Activated CD4-positive, alpha-beta T cell treated with anti-CD3 and anti-CD28 coated beads, Interleukin-2, Interleukin-6, amounts not matched to agents 100 ng/mL and 50 ng/mL, durations not matched to agents 16 hours and 8 hours (primary cell): ENCODE measurements around the gene PKHD1.

ENCODE experiments used
- DNase-seq: peaks from one replicate; pipeline ENCODE4 v3.0.0-alpha.2; 2020

The PKHD1 gene

GRCh38 chr6:52087498-52087999, at the start of gene PKHD1:
PKHD1 (minus strand) TSS chr6:52087613; CDS start chr6:52084933, 2,680 bp downstream.
- no peak for DNase-seq

GRCh38 chr6:52136934-52137467, 49.6 kb upstream of the PKHD1 start:
- DNase-seq: no peak

- DNase-seq: no peak
Measured at GRCh38 chr6:52136055-52136454, 48.6 kb upstream of the PKHD1 start.

GRCh38 chr6:52135217-52135616, 47.8 kb upstream of the PKHD1 start:
- DNase-seq: no peak

GRCh38 chr6:52134011-52134410, 46.6 kb upstream of the PKHD1 start:
- no peak for DNase-seq

- DNase-seq: no peak
Measured at GRCh38 chr6:52133324-52133723, 45.9 kb upstream of the PKHD1 start.

GRCh38 chr6:52132292-52132691, 44.9 kb upstream of the PKHD1 start:
- no peak for DNase-seq

- DNase-seq: no peak
Measured at GRCh38 chr6:52130440-52130839, 43.0 kb upstream of the PKHD1 start.

- DNase-seq: no peak
Measured at GRCh38 chr6:52127957-52128356, 40.5 kb upstream of the PKHD1 start.

GRCh38 chr6:52126231-52126630, 38.8 kb upstream of the PKHD1 start:
- DNase-seq: no peak

- DNase-seq: no peak
Measured at GRCh38 chr6:52125572-52125971, 38.2 kb upstream of the PKHD1 start.

- no peak for DNase-seq
Measured at GRCh38 chr6:52125139-52125538, 37.7 kb upstream of the PKHD1 start.

- DNase-seq: no peak
Measured at GRCh38 chr6:52124126-52125121, 37.0 kb upstream of the PKHD1 start.

GRCh38 chr6:52123251-52123650, 35.8 kb upstream of the PKHD1 start:
- DNase-seq: no peak

- DNase-seq: no peak
Measured at GRCh38 chr6:52117352-52117751, 29.9 kb upstream of the PKHD1 start.

GRCh38 chr6:52116605-52116948, 29.2 kb upstream of the PKHD1 start:
- DNase-seq: no peak

- DNase-seq: no peak
Measured at GRCh38 chr6:52115891-52116604, 28.6 kb upstream of the PKHD1 start.

GRCh38 chr6:52115145-52115741, 27.8 kb upstream of the PKHD1 start:
- DNase-seq: no peak

- no peak for DNase-seq
Measured at GRCh38 chr6:52109171-52109571, 21.8 kb upstream of the PKHD1 start.

GRCh38 chr6:52108128-52108527, 20.7 kb upstream of the PKHD1 start:
- no peak for DNase-seq

GRCh38 chr6:52106994-52107393, 19.6 kb upstream of the PKHD1 start:
- DNase-seq: no peak

- no peak for DNase-seq
Measured at GRCh38 chr6:52104979-52105378, 17.6 kb upstream of the PKHD1 start.

GRCh38 chr6:52103623-52104022, 16.2 kb upstream of the PKHD1 start:
- DNase-seq: no peak
